Panc1 (cell line): ENCODE results near the gene IL1F10. TPM values are rescaled to one million over a fixed set of nuclear protein-coding genes. Genes with fewer than 3 reads are reported as not detected.

ENCODE experiments used
- ATAC-seq: fragments of 200-7000 bp; cut with Tn5 transposase; 2 replicates; pipeline ENCODE4 v1.9.1; 2020; ENCODE audit warnings: mild to moderate bottlenecking, moderate library complexity
- BruUV-seq: library from RNA; stranded (reverse); fragments of 400-500 nt; replicated peaks from 2 replicates; lab custom pipeline; 2021; lab: Mats Ljungman, UMichigan
- CTCF ChIA-PET: fragments of 300-600 bp; sonication (Branson Sonifier 250); formaldehyde crosslinking; loops from one replicate; lab custom pipeline; 2022; ENCODE audit warnings: antibody characterized with exemption; lab: Charles Lee
- POLR2A ChIA-PET: fragments of 300-600 bp; sonication (Branson Sonifier 250); formaldehyde crosslinking; loops from one replicate; lab custom pipeline; 2022; ENCODE audit warnings: antibody characterized with exemption; lab: Charles Lee
- DNase-seq: peaks from one replicate; pipeline ENCODE4 v3.0.0-alpha.2; 2010; ENCODE audit warnings: low read depth, low spot score
- H3K27ac ChIP-seq: 2 replicates; pipeline ENCODE4 v1.5.1; 2011; ENCODE audit warnings: mild to moderate bottlenecking, low read length, inconsistent platforms
- H3K27me3 ChIP-seq: fragments of 200-500 bp; sonication (Bioruptor generic); 2 replicates; pipeline ENCODE4 v1.6.0; 2014; ENCODE audit warnings: low read length, inconsistent platforms; ENCODE audit not compliant: control insufficient read depth, insufficient read depth
- H3K36me3 ChIP-seq: fragments of 200-500 bp; sonication (Bioruptor generic); 2 replicates; pipeline ENCODE4 v1.5.1; 2014; ENCODE audit warnings: inconsistent platforms, mild to moderate bottlenecking, low read length, moderate library complexity; ENCODE audit not compliant: control insufficient read depth, insufficient read depth
- H3K4me1 ChIP-seq: 2 replicates; pipeline ENCODE4 v1.5.1; 2011; ENCODE audit warnings: inconsistent platforms, mild to moderate bottlenecking, low read length, moderate library complexity; ENCODE audit not compliant: control insufficient read depth, insufficient read depth
- H3K4me3 ChIP-seq, 2 experiments: 2 replicates each; pipeline ENCODE4 v1.5.1; 2011 to 2012; ENCODE audit warnings: low read depth in 2 of 2, low read length in 2 of 2, mild to moderate bottlenecking in 2 of 2, inconsistent platforms in 1 of 2, moderate library complexity in 1 of 2
- H3K9me3 ChIP-seq: fragments of 200-500 bp; sonication (Bioruptor generic); 2 replicates; pipeline ENCODE4 v1.5.1; 2014; ENCODE audit warnings: low read depth, mild to moderate bottlenecking, inconsistent platforms, low read length, moderate library complexity; ENCODE audit not compliant: control insufficient read depth, insufficient read depth
- POLR2AphosphoS5 ChIP-seq: IDR thresholded peaks from 2 replicates; pipeline ENCODE4 v1.6.1; 2012; ENCODE audit warnings: mild to moderate bottlenecking, low read depth, low read length, moderate library complexity
- SIN3A ChIP-seq: IDR thresholded peaks from 2 replicates; pipeline ENCODE4 v1.6.1; 2012; ENCODE audit warnings: low read depth, mild to moderate bottlenecking, low read length, moderate library complexity, borderline replicate concordance; ENCODE audit not compliant: insufficient read depth
- TCF7L2 ChIP-seq: IDR thresholded peaks from 2 replicates; pipeline ENCODE4 v1.6.1; 2011; ENCODE audit warnings: mild to moderate bottlenecking, low read depth, low read length, inconsistent platforms
- in situ Hi-C: cut with HindIII; loops from 2 replicates; pipeline ENCODE4 v1.10.0; 2016; ENCODE audit warnings: low sequenced_read_pairs, low pct_unique_long_range_greater_than_20kb
- intact Hi-C: fragments of 100-400 bp; cut with micrococcal nuclease; formaldehyde crosslinking; loops from one replicate; pipeline ENCODE4 v1.10.0; 2022; ENCODE audit not compliant: unreplicated experiment
- total RNA-seq: library from RNA; stranded (reverse); gene quantifications from one replicate; pipeline ENCODE4 v1.2.1, GENCODE V29; 2021; ENCODE audit not compliant: unreplicated experiment
- TF ChIP-seq, protein P1 (sequence below): fragments of 450-650 bp; IDR thresholded peaks from 2 replicates; pipeline ENCODE4 v1.5.1; 2017; ENCODE audit warnings: mild to moderate bottlenecking
- TF ChIP-seq, protein P2 (sequence below), 2 experiments: IDR thresholded peaks; 2 replicates each; pipeline ENCODE4 v1.6.1; 2011 to 2012; ENCODE audit warnings: low read depth in 2 of 2, control low read depth in 1 of 2, low read length in 1 of 2, mild to moderate bottlenecking in 1 of 2, moderate library complexity in 1 of 2; ENCODE audit not compliant: insufficient read depth in 1 of 2

The IL1F10 gene
- total RNA-seq, 1 experiment from 2014 or later: not detected

DNA sequence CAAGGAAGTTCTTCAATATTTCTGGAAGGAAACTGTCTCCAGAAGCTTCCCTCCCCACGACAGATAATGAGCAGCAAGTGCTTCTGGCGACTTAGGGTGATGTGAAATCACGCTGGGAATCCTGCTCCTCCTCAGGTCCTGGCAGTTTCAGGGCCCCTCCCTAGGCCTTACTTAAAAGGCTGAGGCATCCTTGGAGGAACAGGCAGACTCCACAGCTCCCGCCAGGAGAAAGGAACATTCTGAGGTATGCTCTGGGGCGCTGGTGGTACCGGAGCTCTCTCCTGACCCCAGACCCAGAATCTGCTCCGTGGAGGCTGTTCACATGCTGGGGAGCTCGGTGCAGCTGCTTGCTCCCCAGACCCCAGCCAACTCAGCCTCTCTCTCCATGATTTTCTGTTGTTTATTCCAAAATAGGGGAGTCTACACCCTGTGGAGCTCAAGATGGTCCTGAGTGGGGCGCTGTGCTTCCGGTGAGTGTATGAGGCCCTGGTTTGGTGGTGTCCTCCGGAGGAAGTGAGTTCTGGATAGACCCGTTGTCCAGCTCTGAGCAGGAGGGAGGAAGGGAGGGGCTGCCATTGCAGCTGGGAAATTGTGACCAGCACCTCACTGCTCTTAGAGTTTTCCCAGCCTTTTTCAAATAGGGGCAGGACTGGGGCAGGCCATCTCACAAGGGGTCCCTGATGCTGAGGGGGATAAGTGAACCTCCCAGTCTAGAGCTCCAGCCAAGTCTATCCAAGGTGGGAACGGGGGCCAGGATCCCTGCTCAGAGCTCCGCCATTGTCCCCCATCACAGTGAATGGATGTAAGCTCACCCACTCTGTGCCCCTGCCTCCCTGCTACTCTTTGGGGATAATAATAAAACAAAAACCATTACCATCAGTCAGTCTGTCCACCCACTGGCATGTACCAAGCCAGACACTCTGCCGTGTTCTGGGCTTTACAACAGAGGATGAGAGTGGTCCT lies 8.5 kb upstream of the IL1F10 start, which contains the start of gene IL36RN:
Gene IL36RN, plus strand, starts transcription at position 201 of the 963 bp plus-strand sequence. Its CDS starts 241 bp downstream, at position 442.
- no peak within 1 kb of the TSS for H3K27ac ChIP-seq

DNA sequence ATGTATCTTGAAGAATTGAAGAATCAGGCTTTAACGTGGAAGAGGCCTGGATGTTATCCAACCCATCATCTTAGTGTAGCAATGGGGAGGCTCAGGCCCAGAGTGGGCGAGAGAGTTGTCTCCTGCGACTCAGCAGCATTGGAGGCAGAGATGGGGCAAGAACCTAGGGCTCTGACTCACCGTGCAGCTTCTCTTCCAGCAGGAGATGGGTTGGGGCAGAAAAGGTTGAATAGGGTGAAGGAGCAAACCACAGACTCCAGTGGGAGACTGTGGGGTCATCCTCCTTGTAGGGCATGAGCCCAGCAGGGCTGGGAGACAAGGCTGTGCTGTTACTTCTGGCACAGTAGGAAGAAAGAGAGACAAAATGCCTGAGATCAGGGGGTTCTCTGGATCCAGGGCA lies 7.4 kb upstream of the IL1F10 start:
- H3K9me3 ChIP-seq: no peaks in the 10 kb centered on the region
- CTCF ChIA-PET: no interaction called here
- H3K4me3 ChIP-seq: no peak overlapping the region
- TF ChIP-seq, protein P1, sequence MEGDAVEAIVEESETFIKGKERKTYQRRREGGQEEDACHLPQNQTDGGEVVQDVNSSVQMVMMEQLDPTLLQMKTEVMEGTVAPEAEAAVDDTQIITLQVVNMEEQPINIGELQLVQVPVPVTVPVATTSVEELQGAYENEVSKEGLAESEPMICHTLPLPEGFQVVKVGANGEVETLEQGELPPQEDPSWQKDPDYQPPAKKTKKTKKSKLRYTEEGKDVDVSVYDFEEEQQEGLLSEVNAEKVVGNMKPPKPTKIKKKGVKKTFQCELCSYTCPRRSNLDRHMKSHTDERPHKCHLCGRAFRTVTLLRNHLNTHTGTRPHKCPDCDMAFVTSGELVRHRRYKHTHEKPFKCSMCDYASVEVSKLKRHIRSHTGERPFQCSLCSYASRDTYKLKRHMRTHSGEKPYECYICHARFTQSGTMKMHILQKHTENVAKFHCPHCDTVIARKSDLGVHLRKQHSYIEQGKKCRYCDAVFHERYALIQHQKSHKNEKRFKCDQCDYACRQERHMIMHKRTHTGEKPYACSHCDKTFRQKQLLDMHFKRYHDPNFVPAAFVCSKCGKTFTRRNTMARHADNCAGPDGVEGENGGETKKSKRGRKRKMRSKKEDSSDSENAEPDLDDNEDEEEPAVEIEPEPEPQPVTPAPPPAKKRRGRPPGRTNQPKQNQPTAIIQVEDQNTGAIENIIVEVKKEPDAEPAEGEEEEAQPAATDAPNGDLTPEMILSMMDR: no peak
- TF ChIP-seq SIN3A: no peak
- TF ChIP-seq, protein P2, sequence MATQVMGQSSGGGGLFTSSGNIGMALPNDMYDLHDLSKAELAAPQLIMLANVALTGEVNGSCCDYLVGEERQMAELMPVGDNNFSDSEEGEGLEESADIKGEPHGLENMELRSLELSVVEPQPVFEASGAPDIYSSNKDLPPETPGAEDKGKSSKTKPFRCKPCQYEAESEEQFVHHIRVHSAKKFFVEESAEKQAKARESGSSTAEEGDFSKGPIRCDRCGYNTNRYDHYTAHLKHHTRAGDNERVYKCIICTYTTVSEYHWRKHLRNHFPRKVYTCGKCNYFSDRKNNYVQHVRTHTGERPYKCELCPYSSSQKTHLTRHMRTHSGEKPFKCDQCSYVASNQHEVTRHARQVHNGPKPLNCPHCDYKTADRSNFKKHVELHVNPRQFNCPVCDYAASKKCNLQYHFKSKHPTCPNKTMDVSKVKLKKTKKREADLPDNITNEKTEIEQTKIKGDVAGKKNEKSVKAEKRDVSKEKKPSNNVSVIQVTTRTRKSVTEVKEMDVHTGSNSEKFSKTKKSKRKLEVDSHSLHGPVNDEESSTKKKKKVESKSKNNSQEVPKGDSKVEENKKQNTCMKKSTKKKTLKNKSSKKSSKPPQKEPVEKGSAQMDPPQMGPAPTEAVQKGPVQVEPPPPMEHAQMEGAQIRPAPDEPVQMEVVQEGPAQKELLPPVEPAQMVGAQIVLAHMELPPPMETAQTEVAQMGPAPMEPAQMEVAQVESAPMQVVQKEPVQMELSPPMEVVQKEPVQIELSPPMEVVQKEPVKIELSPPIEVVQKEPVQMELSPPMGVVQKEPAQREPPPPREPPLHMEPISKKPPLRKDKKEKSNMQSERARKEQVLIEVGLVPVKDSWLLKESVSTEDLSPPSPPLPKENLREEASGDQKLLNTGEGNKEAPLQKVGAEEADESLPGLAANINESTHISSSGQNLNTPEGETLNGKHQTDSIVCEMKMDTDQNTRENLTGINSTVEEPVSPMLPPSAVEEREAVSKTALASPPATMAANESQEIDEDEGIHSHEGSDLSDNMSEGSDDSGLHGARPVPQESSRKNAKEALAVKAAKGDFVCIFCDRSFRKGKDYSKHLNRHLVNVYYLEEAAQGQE (IDR thresholded peaks at IDR 0.05; ENCODE audit: insufficient read depth in 1 of 2, low read depth in 2 of 2, low read length in 1 of 2): no peak
- no TSS peak for BruUV-seq
- H3K4me1 ChIP-seq: no peaks in the 10 kb centered on the region
- H3K27me3 ChIP-seq: no peaks in the 10 kb centered on the region
- ATAC-seq: no peak
- POLR2A ChIA-PET: no interaction called here
- H3K36me3 ChIP-seq: no peaks in the 10 kb centered on the region
- DNase-seq: no peak
- in situ Hi-C loops: no loop called here
- intact Hi-C loops: no loop called here
- no peak overlapping the region for H3K27ac ChIP-seq

More for the DNA sequence above, 8.5 kb upstream of the IL1F10 start, which contains the start of gene IL36RN:
- no peaks in the 10 kb centered on the region for H3K9me3 ChIP-seq
- ChIA-PET CTCF (interaction anchor here (0.6 kb wide), 1 partner anchor 139 kb away, joined by 3 read pairs; no protein-coding TSS in a partner anchor), POLR2A (no interaction called here)
- in situ Hi-C loops: no loop called here
- TF ChIP-seq TCF7L2 (no peak), POLR2AphosphoS5 (no peak)
- ATAC-seq (no peak; the same call in 1 of the 2 replicates), DNase-seq (no peak)
- no peaks in the 10 kb centered on the region for H3K27me3 ChIP-seq
- no TSS peak for BruUV-seq
- intact Hi-C loops: no loop called here
- H3K36me3 ChIP-seq: no peaks in the 10 kb centered on the region
- no peaks in the 10 kb centered on the region for H3K4me1 ChIP-seq
- no peak within 1 kb of the TSS for H3K4me3 ChIP-seq

DNA sequence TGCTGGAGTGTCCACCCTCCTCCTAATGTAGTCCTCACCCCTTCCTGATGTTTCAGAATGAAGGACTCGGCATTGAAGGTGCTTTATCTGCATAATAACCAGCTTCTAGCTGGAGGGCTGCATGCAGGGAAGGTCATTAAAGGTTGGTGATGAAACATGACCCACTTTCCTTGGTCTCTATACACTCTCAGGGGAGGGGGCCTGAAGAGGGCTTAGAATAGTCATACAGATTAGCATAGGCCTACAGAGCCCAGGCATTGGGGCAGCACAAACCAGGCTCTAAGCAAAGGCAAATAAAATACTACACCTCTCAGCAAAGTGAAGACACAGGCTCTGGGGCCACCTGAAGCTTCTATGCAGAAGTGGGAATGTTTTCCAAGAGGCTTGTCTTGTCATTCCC lies 7.0 kb upstream of the IL1F10 start:
- CTCF ChIA-PET: no interaction called here
- in situ Hi-C loops: no loop called here
- Histone ChIP-seq H3K4me1 (no peaks in the 10 kb centered on the region), H3K9me3 (no peaks in the 10 kb centered on the region), H3K36me3 (no peaks in the 10 kb centered on the region), H3K27ac (no peak overlapping the region), H3K4me3 (no peak overlapping the region), H3K27me3 (no peaks in the 10 kb centered on the region)
- intact Hi-C loops: no loop called here
- POLR2A ChIA-PET: no interaction called here
- ATAC-seq (no peak), DNase-seq (no peak)
- no TSS peak for BruUV-seq
- TF ChIP-seq POLR2AphosphoS5 (no peak), TCF7L2 (no peak), SIN3A (no peak)
- TF ChIP-seq, protein P1: no peak
- TF ChIP-seq, protein P2 (IDR thresholded peaks at IDR 0.05; ENCODE audit: insufficient read depth in 1 of 2, low read depth in 2 of 2, low read length in 1 of 2): no peak
